ENCODE data around the gene UBIAD1. TPM values are rescaled to one million over a fixed set of nuclear protein-coding genes. Genes with fewer than 3 reads are reported as not detected.
A peak's percentile ranks its signal among the peaks of the same experiment; 100 is the strongest.

Gene UBIAD1
- total RNA-seq, 3 donors from 2014 or later (not counting 1 experiment from before 2014, with no cell fraction given): 21.2 to 22.1 (median 21.7) TPM

GRCh38 chr1:11318982-11319381 lies 46.0 kb downstream of the UBIAD1 start:
- DNase-seq (no peak), ATAC-seq (no peak)
- no peak overlapping the region for H3K4me3 ChIP-seq (ENCODE audit: low read length)
- TF ChIP-seq CTCF (IDR thresholded peaks at IDR 0.05): no peak
- no peaks in the 10 kb centered on the region for H3K27me3 ChIP-seq (ENCODE audit: control insufficient read depth, insufficient read depth, low read length)
- intact Hi-C loops (cut with micrococcal nuclease): no loop called here
- H3K36me3 ChIP-seq (ENCODE audit: control insufficient read depth, insufficient read depth, low read length): no peaks in the 10 kb centered on the region
- Mint-ChIP-seq H3K27me3 (ENCODE audit: low read depth in 2 of 2) (peaks cover 0 to 8% of the 10 kb centered on the region in 2 donors), H3K36me3 (no peaks in the 10 kb centered on the region), H3K4me3 (no peak overlapping the region), H3K9me3 (no peaks in the 10 kb centered on the region), H3K4me1 (peaks cover 12 to 15% of the 10 kb centered on the region in 2 donors), H3K27ac (no peak overlapping the region)
- WGBS (ENCODE audit: insufficient coverage): 90% methylated on average over 11 of the region's 11 CpGs
- no peaks in the 10 kb centered on the region for H3K9me3 ChIP-seq (ENCODE audit: control insufficient read depth, insufficient read depth, low read length)
- peaks cover 18% of the 10 kb centered on the region for H3K4me1 ChIP-seq (ENCODE audit: control insufficient read depth, insufficient read depth, low read length)
- no peak overlapping the region for H3K27ac ChIP-seq (ENCODE audit: low read length)

GRCh38 chr1:11320153-11320936 lies 47.3 kb downstream of the UBIAD1 start:
- no peaks in the 10 kb centered on the region for H3K36me3 Mint-ChIP-seq
- no peaks in the 10 kb centered on the region for H3K9me3 Mint-ChIP-seq
- peak overlapping the region; percentile 21 to 68 for H3K27ac Mint-ChIP-seq
- H3K4me1 Mint-ChIP-seq: peaks cover 12 to 15% of the 10 kb centered on the region in 2 donors
- 21% methylated on average over 15 of the region's 15 CpGs for WGBS (ENCODE audit: insufficient coverage)
- H3K27me3 Mint-ChIP-seq (ENCODE audit: low read depth in 2 of 2): peaks cover 0 to 8% of the 10 kb centered on the region in 2 donors
- H3K36me3 ChIP-seq (ENCODE audit: control insufficient read depth, insufficient read depth, low read length): no peaks in the 10 kb centered on the region
- H3K4me3 Mint-ChIP-seq: peak overlapping the region; percentile 35
- ATAC-seq: peak in 2 of 3 donors; percentile 50 to 82
- H3K27ac ChIP-seq (ENCODE audit: low read length): no peak overlapping the region
- H3K4me1 ChIP-seq (ENCODE audit: control insufficient read depth, insufficient read depth, low read length): peaks cover 18% of the 10 kb centered on the region
- no peaks in the 10 kb centered on the region for H3K9me3 ChIP-seq (ENCODE audit: control insufficient read depth, insufficient read depth, low read length)
- intact Hi-C loops (cut with micrococcal nuclease): loop anchor here (1.0 kb wide), 1 partner anchor 322 kb away; no protein-coding TSS in a partner anchor
- peak; percentile 68 for TF ChIP-seq CTCF (IDR thresholded peaks at IDR 0.05)
- peak; percentile 47 to 62 for DNase-seq
- H3K27me3 ChIP-seq (ENCODE audit: control insufficient read depth, insufficient read depth, low read length): no peaks in the 10 kb centered on the region
- no peak overlapping the region for H3K4me3 ChIP-seq (ENCODE audit: low read length)

GRCh38 chr1:11321656-11322491 lies 48.9 kb downstream of the UBIAD1 start:
- Mint-ChIP-seq H3K4me1 (peaks cover 12 to 15% of the 10 kb centered on the region in 2 donors), H3K4me3 (peak overlapping the region; percentile 61), H3K27me3 (ENCODE audit: low read depth in 2 of 2) (peaks cover 0 to 8% of the 10 kb centered on the region in 2 donors), H3K27ac (peak overlapping the region; percentile 63 to 80), H3K36me3 (no peaks in the 10 kb centered on the region), H3K9me3 (no peaks in the 10 kb centered on the region)
- no peak for DNase-seq
- TF ChIP-seq CTCF (IDR thresholded peaks at IDR 0.05): no peak
- Histone ChIP-seq H3K4me1 (ENCODE audit: control insufficient read depth, insufficient read depth, low read length) (peaks cover 18% of the 10 kb centered on the region), H3K27me3 (ENCODE audit: control insufficient read depth, insufficient read depth, low read length) (no peaks in the 10 kb centered on the region), H3K4me3 (ENCODE audit: low read length) (no peak overlapping the region), H3K9me3 (ENCODE audit: control insufficient read depth, insufficient read depth, low read length) (no peaks in the 10 kb centered on the region), H3K36me3 (ENCODE audit: control insufficient read depth, insufficient read depth, low read length) (no peaks in the 10 kb centered on the region), H3K27ac (ENCODE audit: low read length) (peak overlapping the region; percentile 16)
- no peak for ATAC-seq
- 79% methylated on average over 10 of the region's 10 CpGs for WGBS (ENCODE audit: insufficient coverage)
- intact Hi-C loops (cut with micrococcal nuclease): no loop called here

All from natural killer cell (primary cell).